NCI-H2081 treated with DMSO at 0.1 percent for 48 hours (cell line): ENCODE results near the gene QKI.

Source experiments
- DNase-seq: peaks from one replicate; lab custom pipeline; 2025; lab: John Stamatoyannopoulos, UW

The QKI gene

DNA sequence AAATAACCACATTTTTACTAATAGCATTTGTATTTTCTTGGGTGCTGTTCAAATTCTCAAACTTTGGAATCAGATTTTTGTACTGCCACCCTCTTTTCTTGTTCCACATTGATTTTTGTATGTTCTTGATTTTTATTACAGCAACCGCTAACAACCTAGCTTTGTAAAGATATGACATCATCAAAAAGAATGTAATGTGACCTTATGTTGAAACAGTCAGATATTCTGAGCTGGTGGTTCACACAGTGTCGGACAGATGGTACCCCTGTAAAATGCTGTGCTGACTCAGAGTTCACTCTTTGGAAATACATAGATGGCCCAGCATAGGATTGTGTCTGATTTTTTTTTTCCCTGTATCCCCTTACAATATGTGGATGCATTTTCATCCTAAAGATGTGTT lies 118.9 kb downstream of the QKI start:
- DNase-seq = no peak

DNA sequence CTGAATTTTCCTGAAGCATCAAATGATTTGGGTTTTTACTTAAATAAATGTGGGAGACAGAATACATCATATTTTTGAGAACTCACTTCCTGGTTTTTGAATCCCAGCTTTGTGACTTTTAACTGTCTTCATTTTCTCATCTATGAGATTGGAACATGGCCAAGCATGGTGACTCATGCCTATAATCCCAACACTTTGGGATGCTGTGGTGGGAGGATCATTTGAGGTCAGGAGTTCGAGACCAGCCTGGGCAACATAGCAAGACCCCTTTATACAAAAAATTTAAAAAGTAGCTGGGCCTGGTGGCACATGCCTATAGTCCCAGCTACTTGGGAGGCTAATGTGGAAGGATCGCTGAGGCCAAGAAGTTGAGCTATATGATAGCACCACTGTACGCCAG lies 122.3 kb downstream of the QKI start:
- DNase-seq = no peak

- DNase-seq = no peak
These were observed 123.8 kb downstream of the QKI start for GRCh38 chr6:163538331-163538730.

DNA sequence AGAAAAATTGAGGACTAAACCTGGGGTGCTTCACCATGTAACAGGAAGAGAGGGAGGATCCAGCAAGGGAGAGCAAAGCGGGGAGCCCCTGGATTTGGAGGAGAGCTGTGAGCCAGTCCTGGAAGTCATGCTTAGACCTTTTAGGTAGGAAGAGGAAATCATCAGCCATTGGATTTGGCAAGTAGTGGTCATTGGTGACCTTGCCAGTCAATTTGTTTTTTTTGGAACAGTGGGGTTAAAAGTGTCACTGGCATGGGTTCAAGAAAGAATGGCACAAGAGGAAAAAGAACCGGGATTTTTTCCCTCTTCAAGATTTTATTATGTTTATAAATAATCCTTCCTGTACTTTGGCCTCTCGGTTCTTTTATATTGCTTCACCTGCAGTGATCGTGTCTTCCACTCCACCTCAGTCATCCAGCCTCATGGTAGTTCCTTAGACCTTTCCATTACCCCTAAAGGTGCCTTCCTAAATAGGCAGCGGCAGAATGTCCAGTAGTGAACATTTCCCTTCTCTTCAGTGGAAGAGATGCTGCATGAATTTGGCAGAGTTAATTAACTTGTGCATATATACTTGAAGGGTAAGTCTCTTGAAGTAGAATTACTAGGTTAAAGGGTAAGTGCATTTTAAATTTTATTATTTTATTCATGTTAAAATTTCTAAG lies 124.7 kb downstream of the QKI start:
- DNase-seq = no peak

DNA sequence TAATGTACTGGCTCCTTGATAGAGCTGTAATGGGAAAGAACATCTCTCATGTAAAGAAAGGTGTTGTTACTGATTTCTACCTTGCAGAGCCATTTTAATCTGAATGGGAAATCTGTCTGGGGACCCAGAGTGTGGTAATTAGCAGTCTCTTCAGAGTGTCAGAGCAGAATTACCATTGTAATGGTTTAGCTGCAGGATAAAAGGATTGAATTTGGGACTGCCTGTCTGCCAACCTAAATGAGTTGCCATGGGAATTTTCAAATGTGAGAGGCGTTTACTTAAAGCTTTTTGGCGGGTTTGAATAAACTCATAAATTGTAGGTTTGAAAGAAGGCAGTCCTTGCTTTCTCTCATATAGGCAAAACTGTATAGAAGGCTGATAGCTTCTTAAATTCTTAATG lies 128.8 kb downstream of the QKI start:
- DNase-seq = peak; percentile 71

- no peak for DNase-seq
These were observed 130.9 kb downstream of the QKI start for GRCh38 chr6:163545370-163545769.

DNA sequence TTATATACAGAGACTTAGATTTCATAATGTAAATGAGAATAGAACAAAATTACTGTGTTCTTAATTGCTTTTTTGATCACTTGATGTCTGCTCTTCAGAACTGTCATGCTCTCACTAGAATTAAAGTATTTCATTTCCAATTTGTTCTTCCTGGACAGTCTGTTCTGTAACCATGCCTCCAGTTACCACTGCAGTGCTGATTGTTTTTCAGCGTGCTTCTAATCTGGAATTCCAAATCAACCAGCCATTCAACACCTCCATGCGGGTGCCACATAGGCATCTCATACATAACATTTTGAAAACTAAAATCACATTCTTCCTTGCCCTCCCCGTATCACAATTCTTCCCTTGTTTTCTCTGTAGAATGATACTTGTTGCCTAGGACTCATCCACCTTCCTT lies 132.8 kb downstream of the QKI start:
- DNase-seq = no peak

GRCh38 chr6:163548624-163549023 lies 134.1 kb downstream of the QKI start:
- DNase-seq = no peak

DNA sequence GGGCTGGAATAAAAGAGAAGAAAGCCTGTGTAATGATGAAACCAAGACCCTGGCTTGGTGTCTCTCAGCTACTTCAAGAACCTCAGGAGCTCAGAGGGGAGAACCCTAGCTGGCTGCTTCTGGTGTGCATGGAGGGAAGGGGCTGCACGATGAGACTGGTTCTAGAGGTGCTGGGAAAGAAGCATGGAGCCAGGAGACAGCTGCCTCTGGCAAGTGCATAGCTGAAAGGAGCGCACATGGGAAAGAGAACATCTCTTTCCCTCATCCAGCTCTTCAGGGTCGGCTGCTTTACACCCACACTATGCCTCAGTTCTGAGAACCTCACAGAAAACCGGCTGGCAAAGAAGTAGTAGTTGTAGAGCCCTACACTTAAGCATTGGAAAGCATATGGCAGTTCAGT lies 139.5 kb downstream of the QKI start:
- DNase-seq = no peak

DNA sequence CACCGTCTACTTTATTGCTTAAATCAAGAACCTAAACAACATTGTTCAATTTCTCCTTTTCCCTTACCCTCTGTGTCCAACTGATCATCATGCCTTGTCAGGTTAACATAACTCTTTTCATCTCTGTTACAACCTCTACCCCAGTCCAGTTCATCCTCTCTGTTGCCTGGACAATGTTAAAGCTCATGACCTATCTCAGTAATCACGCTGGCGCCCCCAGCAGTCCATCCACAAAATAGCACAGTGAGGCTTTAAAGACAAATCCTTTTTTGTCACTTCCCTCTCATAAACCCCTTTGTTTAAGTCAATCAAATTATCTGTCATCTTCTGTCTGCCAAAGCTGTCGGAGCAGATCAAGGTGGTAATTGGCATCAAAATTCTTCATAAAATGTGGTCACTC lies 140.1 kb downstream of the QKI start:
- no peak for DNase-seq

GRCh38 chr6:163559661-163560060 lies 145.1 kb downstream of the QKI start:
- DNase-seq = no peak

- no peak for DNase-seq
These were observed 148.8 kb downstream of the QKI start for GRCh38 chr6:163563318-163563717.

DNA sequence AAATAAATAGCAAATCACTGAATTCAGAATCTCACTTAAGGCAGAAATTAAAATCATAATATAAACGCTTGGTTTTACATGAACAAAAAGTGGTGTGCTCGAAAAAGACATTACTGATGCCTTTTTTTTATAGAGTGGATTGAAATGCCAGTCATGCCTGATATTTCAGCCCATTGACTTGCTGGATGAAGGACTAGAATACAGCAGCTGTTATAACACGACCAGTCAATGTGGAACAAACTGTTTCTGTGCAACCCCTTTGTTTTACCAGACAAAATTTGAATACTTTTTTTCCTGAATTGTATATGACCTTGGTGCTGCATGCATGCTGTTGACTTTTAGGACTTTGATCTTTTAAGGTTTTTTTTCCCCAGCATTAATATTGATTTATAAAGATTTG lies 150.0 kb downstream of the QKI start:
- no peak for DNase-seq

- no peak for DNase-seq
These were observed 150.6 kb downstream of the QKI start for GRCh38 chr6:163565140-163565539.

- no peak for DNase-seq
These were observed 151.5 kb downstream of the QKI start for GRCh38 chr6:163566056-163566455.

DNA sequence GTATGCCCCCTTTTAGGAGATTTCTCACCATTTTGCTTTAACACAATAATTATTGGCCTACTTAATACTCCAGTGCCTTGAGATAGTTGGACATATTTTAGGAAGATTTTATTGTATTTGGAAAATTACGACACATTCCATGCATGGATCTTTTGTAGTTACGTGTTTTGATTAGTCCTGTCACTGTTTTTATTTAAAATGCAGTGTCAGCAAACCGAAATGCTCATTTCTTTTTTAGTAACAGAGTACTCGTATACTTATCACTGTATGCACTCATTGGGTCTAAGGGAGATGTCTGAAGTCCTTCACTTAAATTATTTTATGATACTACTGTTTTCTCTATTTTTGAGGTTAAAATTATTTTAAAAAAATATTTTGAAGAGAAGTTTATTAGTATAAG lies 153.8 kb downstream of the QKI start:
- no peak for DNase-seq

DNA sequence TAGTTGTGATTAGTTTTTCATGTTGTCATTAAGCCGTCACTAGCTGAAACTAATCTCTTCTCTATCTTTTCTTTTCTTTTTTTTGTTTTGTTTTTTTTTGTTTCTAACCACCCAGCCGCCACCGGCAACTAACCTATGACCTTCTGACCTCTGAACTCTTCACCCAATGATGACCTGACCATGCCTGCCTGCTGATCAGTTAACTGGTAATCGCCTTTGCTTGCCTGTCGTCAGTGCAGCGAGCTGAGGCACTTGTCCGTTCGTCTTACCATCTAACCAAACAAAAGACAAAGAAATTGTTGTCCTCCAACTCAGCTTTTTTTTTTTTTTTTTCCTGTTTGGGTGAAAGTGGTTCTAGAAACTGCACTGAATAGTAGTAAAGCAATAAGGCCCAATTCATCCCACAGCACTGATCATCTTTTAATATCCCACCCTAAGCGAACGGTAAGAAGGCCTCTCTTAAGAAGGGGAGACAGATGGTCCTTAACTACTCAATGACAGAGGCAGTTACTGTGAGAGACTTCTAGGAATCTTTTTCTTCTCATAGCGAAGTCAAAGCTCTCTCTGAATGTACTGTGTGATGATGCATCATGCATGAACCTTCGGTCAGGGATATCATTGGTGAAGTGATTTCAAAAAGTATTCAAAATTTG lies 156.2 kb downstream of the QKI start:
- no peak for DNase-seq

- no peak for DNase-seq
These were observed 157.2 kb downstream of the QKI start for GRCh38 chr6:163571730-163572129.

- no peak for DNase-seq
These were observed 158.1 kb downstream of the QKI start for GRCh38 chr6:163572612-163573011.

GRCh38 chr6:163573503-163574179 lies 159.1 kb downstream of the QKI start:
- DNase-seq = no peak

- no peak for DNase-seq
These were observed 161.6 kb downstream of the QKI start for GRCh38 chr6:163576114-163576513.

DNA sequence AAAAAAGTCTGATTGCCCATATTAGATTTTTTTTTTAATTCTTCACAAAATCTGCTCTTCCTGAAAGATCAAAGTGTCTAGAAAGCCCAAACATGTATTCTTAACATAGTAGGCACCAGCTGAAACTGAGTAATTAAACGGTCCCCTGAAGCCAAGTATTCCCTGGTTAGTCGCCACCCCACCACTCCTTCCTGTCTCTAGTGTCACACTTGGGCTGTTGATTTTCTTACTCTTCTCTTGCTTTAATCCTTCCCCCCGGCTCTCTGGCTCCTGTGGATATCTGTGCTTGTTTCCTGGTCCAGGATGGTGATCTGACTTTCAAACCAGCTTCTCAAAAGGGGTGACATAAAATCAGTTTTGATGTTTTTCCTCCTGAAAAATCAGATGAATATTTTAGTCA lies 162.9 kb downstream of the QKI start:
- DNase-seq = no peak

DNA sequence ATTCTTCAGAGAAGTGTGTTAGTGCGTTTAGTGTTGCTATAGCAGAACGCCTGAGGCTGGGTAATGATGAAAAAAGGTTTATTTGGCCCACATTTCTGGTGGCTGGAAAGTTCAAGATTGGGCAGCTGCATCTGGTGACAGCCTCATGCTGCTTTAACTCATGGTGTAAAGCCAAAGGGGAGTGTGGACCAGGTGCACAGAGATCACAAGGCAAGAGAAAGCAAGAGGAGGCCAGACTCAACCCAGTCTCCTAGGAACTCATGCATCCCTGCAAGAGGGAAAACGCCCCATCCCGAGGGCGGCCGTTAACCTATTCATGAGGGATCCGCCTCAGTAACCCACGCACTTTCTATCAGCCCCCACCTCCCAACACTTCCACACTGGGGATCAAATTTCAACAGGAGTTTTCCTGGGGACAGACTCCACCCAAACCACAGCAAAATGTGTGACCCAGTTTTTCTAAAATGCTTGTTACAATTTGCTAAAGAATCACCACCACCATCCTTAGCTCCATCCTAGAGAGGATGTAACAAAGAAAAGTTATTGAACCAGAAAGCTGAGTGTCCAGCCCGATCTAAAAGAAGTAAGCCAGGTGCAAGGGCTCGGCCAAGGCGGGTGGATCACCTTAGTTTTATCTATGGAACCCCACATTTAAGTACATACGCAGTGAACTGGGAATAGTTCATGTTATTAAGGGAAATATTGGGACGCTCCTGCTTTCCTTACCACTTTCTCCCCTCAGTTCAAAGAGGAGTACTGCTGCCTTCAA lies 164.8 kb downstream of the QKI start:
- DNase-seq = no peak
